Endodermal cell (in vitro differentiated cells): ENCODE measurements around the gene MYLK2. TPM values are rescaled to one million over a fixed set of nuclear protein-coding genes. Genes with fewer than 3 reads are reported as not detected.
A peak's percentile ranks its signal among the peaks of the same experiment; 100 is the strongest.
"Not testable (repeated sequence)": the region's sequence is repeated elsewhere in the genome, so short reads cannot be mapped to it uniquely, and the experiment has no call there.

Experiments used
- DNase-seq: peaks from one replicate; pipeline ENCODE4 v3.0.0-alpha.2; 2017
- H3K27ac ChIP-seq: 2 replicates; pipeline ENCODE4 v1.5.1; 2013; ENCODE audit warnings: mild to moderate bottlenecking, low read depth, low read length, moderate library complexity
- H3K27me3 ChIP-seq: 2 replicates; pipeline ENCODE4 v1.6.1; 2013; ENCODE audit warnings: mild to moderate bottlenecking, low read length, moderate library complexity; ENCODE audit not compliant: insufficient read depth, control insufficient read depth, poor library complexity, severe bottlenecking
- H3K36me3 ChIP-seq: 2 replicates; pipeline ENCODE4 v1.7.0; 2013; ENCODE audit warnings: mild to moderate bottlenecking, low read length, moderate library complexity; ENCODE audit not compliant: control insufficient read depth, insufficient read depth
- H3K4me1 ChIP-seq: one replicate; pipeline ENCODE4 v1.7.0; 2013; ENCODE audit warnings: low read length; ENCODE audit not compliant: control insufficient read depth, insufficient read depth
- H3K4me3 ChIP-seq: 2 replicates; pipeline ENCODE4 v1.5.1; 2013; ENCODE audit warnings: mild to moderate bottlenecking, low read length, moderate library complexity
- H3K9ac ChIP-seq: 2 replicates; pipeline ENCODE4 v1.6.1; 2013; ENCODE audit warnings: mild to moderate bottlenecking, low read length, moderate library complexity; ENCODE audit not compliant: poor library complexity, severe bottlenecking; ENCODE audit errors: extremely low read depth
- H3K9me3 ChIP-seq: 2 replicates; pipeline ENCODE4 v1.6.1; 2013; ENCODE audit warnings: mild to moderate bottlenecking, low read length, moderate library complexity; ENCODE audit not compliant: control insufficient read depth
- H3K27ac Mint-ChIP-seq: 2 replicates; pipeline ENCODE4 v1.8.0; 2020; ENCODE audit warnings: mixed read lengths
- H3K27me3 Mint-ChIP-seq: 2 replicates; pipeline ENCODE4 v1.8.0; 2021; ENCODE audit warnings: mild to moderate bottlenecking, mixed read lengths; ENCODE audit not compliant: insufficient read depth
- H3K36me3 Mint-ChIP-seq: 2 replicates; pipeline ENCODE4 v1.8.0; 2020; ENCODE audit warnings: low read depth, mixed read lengths
- H3K4me1 Mint-ChIP-seq: 2 replicates; pipeline ENCODE4 v1.8.0; 2020; ENCODE audit warnings: mixed read lengths
- H3K4me3 Mint-ChIP-seq: 2 replicates; pipeline ENCODE4 v1.8.0; 2020; ENCODE audit warnings: mild to moderate bottlenecking, moderate library complexity, mixed read lengths
- H3K9me3 Mint-ChIP-seq: 2 replicates; pipeline ENCODE4 v1.8.0; 2020; ENCODE audit warnings: mild to moderate bottlenecking, mixed read lengths
- CTCF ChIP-seq: fragments of 200-600 bp; sonication (generic); conservative IDR thresholded peaks from 2 replicates; pipeline ENCODE4 v1.5.0; 2021; ENCODE audit warnings: antibody characterized with exemption, mild to moderate bottlenecking
- WGBS, 2 experiments: methylation state at CpG; one replicate each; pipeline versions ENCODE4 v1.1.5 to v1.1.7; 2013; ENCODE audit warnings: missing lambda C conversion rate in 2 of 2, mixed read lengths in 1 of 2; ENCODE audit not compliant: insufficient coverage in 1 of 2, insufficient read length in 1 of 2; 5-methylcytosine and 5-hydroxymethylcytosine counted together
- total RNA-seq, 2 donors: library from RNA; stranded (reverse); fragmentation: NEBNext Ultra II Directional in 1 of 2; extraction: Animal tissue kit (Norgen Biotek cat#: 25700) in 1 of 2; gene quantifications; 2 replicates in 1 of 2; 3 replicates in 1 of 2; pipeline ENCODE4 v1.2.1, GENCODE V29; 2021

The MYLK2 gene
- total RNA-seq, 2 donors from 2014 or later: 0.20 to 0.29 TPM

- no peaks in the 10 kb centered on the region for H3K27me3 Mint-ChIP-seq
- no peaks in the 10 kb centered on the region for H3K36me3 Mint-ChIP-seq
- no peak overlapping the region for H3K4me3 Mint-ChIP-seq
- no peak overlapping the region for H3K27ac ChIP-seq
- TF ChIP-seq CTCF: no peak
- no peak overlapping the region for H3K27ac Mint-ChIP-seq
- H3K27me3 ChIP-seq: no peaks in the 10 kb centered on the region
- DNase-seq: no peak
- no peak overlapping the region for H3K4me3 ChIP-seq
- no peaks in the 10 kb centered on the region for H3K36me3 ChIP-seq
- peaks cover 7% of the 10 kb centered on the region for H3K4me1 ChIP-seq
- peaks cover 8% of the 10 kb centered on the region for H3K4me1 Mint-ChIP-seq
- H3K9me3 Mint-ChIP-seq: no peaks in the 10 kb centered on the region
- no peak overlapping the region for H3K9ac ChIP-seq
- no peaks in the 10 kb centered on the region for H3K9me3 ChIP-seq
These were observed 5.5 kb upstream of the MYLK2 start for GRCh38 chr20:31813611-31814010.

GRCh38 chr20:31814142-31814541 lies 5.0 kb upstream of the MYLK2 start:
- not testable (repeated sequence) for H3K27me3 ChIP-seq, H3K9ac ChIP-seq, H3K9me3 ChIP-seq, DNase-seq, H3K27ac Mint-ChIP-seq, H3K4me1 Mint-ChIP-seq, H3K27me3 Mint-ChIP-seq, H3K9me3 Mint-ChIP-seq, H3K36me3 ChIP-seq, H3K4me3 Mint-ChIP-seq, H3K4me3 ChIP-seq, H3K27ac ChIP-seq, H3K4me1 ChIP-seq, H3K36me3 Mint-ChIP-seq
- WGBS, 2 experiments: 90 to 95% methylated on average over 6 to 7 of the region's 7 CpGs

GRCh38 chr20:31815408-31816188 lies 3.6 kb upstream of the MYLK2 start:
- WGBS, 2 experiments: 76 to 77% methylated on average over 8 to 9 of the region's 9 CpGs
- H3K4me1 ChIP-seq: peaks cover 11% of the 10 kb centered on the region
- Mint-ChIP-seq H3K4me3 (no peak overlapping the region), H3K9me3 (no peaks in the 10 kb centered on the region), H3K36me3 (no peaks in the 10 kb centered on the region), H3K27ac (peak overlapping the region; percentile 41), H3K4me1 (peaks cover 10% of the 10 kb centered on the region), H3K27me3 (no peaks in the 10 kb centered on the region)
- no peaks in the 10 kb centered on the region for H3K9me3 ChIP-seq
- H3K9ac ChIP-seq: no peak overlapping the region
- no peak overlapping the region for H3K27ac ChIP-seq
- no peak overlapping the region for H3K4me3 ChIP-seq
- no peak for TF ChIP-seq CTCF
- H3K36me3 ChIP-seq: no peaks in the 10 kb centered on the region
- peak; percentile 66 for DNase-seq
- no peaks in the 10 kb centered on the region for H3K27me3 ChIP-seq

- Mint-ChIP-seq H3K9me3 (no peaks in the 10 kb centered on the region), H3K4me3 (no peak overlapping the region), H3K27me3 (no peaks in the 10 kb centered on the region), H3K4me1 (peaks cover 10% of the 10 kb centered on the region), H3K27ac (no peak overlapping the region), H3K36me3 (no peaks in the 10 kb centered on the region)
- no peak overlapping the region for H3K9ac ChIP-seq
- peaks cover 14% of the 10 kb centered on the region for H3K4me1 ChIP-seq
- no peak overlapping the region for H3K27ac ChIP-seq
- H3K4me3 ChIP-seq: no peak overlapping the region
- no peaks in the 10 kb centered on the region for H3K36me3 ChIP-seq
- WGBS, 2 experiments: 89 to 90% methylated on average over 5 of the region's 5 CpGs
- TF ChIP-seq CTCF: no peak
- H3K9me3 ChIP-seq: no peaks in the 10 kb centered on the region
- DNase-seq: no peak
- H3K27me3 ChIP-seq: no peaks in the 10 kb centered on the region
These were observed 2.9 kb upstream of the MYLK2 start for GRCh38 chr20:31816221-31816620.
